Activated CD4-positive, alpha-beta T cell treated with anti-CD3 and anti-CD28 coated beads, Interleukin-10, Interleukin-2, amounts not matched to agents 100 ng/mL and 50 ng/mL, durations not matched to agents 16 hours and 8 hours (primary cell): ENCODE data around the gene GP5.

Source experiments
- DNase-seq: peaks from one replicate; pipeline ENCODE4 v3.0.0-alpha.2; 2020

GP5 gene

GRCh38 chr3:194396859-194397756 is 2.0 kb downstream of the GP5 start:
- peak; percentile 43 for DNase-seq

GRCh38 chr3:194396539-194396858 is 2.6 kb downstream of the GP5 start:
- no peak for DNase-seq

- peak; percentile 71 for DNase-seq
Measured at GRCh38 chr3:194395778-194396538, 3.1 kb downstream of the GP5 start.

GRCh38 chr3:194395212-194395611 is 3.9 kb downstream of the GP5 start:
- DNase-seq = peak; percentile 62

- no peak for DNase-seq
Measured at GRCh38 chr3:194392576-194392975, 6.5 kb downstream of the GP5 start.

GRCh38 chr3:194390835-194391234 is 8.2 kb downstream of the GP5 start:
- DNase-seq = no peak

- no peak for DNase-seq
Measured at GRCh38 chr3:194389269-194389668, 9.8 kb downstream of the GP5 start.

- DNase-seq = no peak
Measured at GRCh38 chr3:194387926-194388418, 11.1 kb downstream of the GP5 start.

- DNase-seq = no peak
Measured at GRCh38 chr3:194387276-194387675, 11.8 kb downstream of the GP5 start.

- no peak for DNase-seq
Measured at GRCh38 chr3:194386648-194387047, 12.4 kb downstream of the GP5 start.

- DNase-seq = no peak
Measured at GRCh38 chr3:194386066-194386465, 13.0 kb downstream of the GP5 start.

GRCh38 chr3:194384569-194385001 is 14.5 kb downstream of the GP5 start:
- DNase-seq = no peak

GRCh38 chr3:194384156-194384555 is 14.9 kb downstream of the GP5 start:
- no peak for DNase-seq

GRCh38 chr3:194383276-194383940 is 15.7 kb downstream of the GP5 start:
- DNase-seq = no peak

- DNase-seq = no peak
Measured at GRCh38 chr3:194382892-194383223, 16.2 kb downstream of the GP5 start.

- no peak for DNase-seq
Measured at GRCh38 chr3:194382196-194382891, 16.7 kb downstream of the GP5 start.

- no peak for DNase-seq
Measured at GRCh38 chr3:194381460-194381875, 17.6 kb downstream of the GP5 start.

GRCh38 chr3:194380326-194380725 is 18.7 kb downstream of the GP5 start:
- no peak for DNase-seq

GRCh38 chr3:194379651-194380050 is 19.4 kb downstream of the GP5 start:
- DNase-seq = no peak

GRCh38 chr3:194379231-194379630 is 19.8 kb downstream of the GP5 start:
- DNase-seq = no peak

- DNase-seq = no peak
Measured at GRCh38 chr3:194377708-194378107, 21.4 kb downstream of the GP5 start.

GRCh38 chr3:194376241-194376560 is 22.9 kb downstream of the GP5 start:
- no peak for DNase-seq
